ENCODE measurements around the gene PHLDA1. TPM values are rescaled to one million over a fixed set of nuclear protein-coding genes. Genes with fewer than 3 reads are reported as not detected.

PHLDA1 gene
- total RNA-seq, 1 donor from 2014 or later: 16.2 TPM

DNA sequence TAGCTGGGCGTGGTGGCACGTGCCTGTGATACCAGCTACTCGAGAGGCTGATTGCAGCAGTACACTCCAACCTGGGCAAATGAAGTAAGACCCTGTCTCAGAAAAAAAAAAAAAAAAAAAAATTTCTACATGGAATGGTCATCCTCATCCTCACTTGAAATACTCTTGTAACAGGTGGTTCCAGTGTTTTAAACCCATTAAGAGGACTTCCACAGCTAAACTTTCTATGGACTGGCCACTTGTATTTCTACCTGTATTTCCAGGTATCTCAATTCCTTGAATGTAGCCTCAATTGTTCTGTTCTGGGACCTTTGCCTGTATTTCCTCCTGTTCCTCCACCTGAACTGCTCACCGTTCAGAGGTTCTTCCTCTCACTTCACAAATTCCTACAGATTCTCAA lies 11.8 kb upstream of the PHLDA1 start:
- TF ChIP-seq, protein P1, sequence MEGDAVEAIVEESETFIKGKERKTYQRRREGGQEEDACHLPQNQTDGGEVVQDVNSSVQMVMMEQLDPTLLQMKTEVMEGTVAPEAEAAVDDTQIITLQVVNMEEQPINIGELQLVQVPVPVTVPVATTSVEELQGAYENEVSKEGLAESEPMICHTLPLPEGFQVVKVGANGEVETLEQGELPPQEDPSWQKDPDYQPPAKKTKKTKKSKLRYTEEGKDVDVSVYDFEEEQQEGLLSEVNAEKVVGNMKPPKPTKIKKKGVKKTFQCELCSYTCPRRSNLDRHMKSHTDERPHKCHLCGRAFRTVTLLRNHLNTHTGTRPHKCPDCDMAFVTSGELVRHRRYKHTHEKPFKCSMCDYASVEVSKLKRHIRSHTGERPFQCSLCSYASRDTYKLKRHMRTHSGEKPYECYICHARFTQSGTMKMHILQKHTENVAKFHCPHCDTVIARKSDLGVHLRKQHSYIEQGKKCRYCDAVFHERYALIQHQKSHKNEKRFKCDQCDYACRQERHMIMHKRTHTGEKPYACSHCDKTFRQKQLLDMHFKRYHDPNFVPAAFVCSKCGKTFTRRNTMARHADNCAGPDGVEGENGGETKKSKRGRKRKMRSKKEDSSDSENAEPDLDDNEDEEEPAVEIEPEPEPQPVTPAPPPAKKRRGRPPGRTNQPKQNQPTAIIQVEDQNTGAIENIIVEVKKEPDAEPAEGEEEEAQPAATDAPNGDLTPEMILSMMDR (IDR thresholded peaks at IDR 0.05): no peak
- ATAC-seq (no peak), DNase-seq (no peak)
- Histone ChIP-seq H3K27ac (no peak overlapping the region), H3K4me3 (no peak overlapping the region), H3K4me1 (no peaks in the 10 kb centered on the region), H3K9me3 (no peaks in the 10 kb centered on the region), H3K27me3 (no peaks in the 10 kb centered on the region), H3K36me3 (peaks cover 34% of the 10 kb centered on the region)
- intact Hi-C loops (cut with DNase I): no loop called here

DNA sequence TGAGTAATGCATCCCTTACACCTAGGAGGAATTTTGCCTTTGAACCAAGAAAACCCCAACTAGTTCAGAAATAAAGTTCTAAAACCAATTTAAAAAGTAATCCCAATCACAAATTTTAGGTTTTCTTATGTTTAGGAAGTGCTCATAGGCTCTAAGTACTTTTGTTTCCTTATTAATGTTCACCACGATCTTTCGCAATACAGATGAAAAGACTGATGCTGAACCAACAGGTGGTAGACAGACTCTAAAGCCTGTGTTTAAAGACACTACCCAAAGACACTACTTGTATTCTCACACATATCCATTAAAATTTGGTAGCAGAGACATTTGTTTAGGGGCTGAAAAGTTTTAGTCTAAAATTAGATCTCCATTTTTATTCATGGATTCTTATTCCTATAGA lies 10.6 kb upstream of the PHLDA1 start:
- intact Hi-C loops (cut with DNase I): no loop called here
- Histone ChIP-seq H3K4me1 (no peaks in the 10 kb centered on the region), H3K4me3 (no peak overlapping the region), H3K9me3 (no peaks in the 10 kb centered on the region), H3K27me3 (no peaks in the 10 kb centered on the region), H3K36me3 (peaks cover 22% of the 10 kb centered on the region), H3K27ac (no peak overlapping the region)
- TF ChIP-seq, protein P1 (IDR thresholded peaks at IDR 0.05): no peak
- DNase-seq: no peak
- ATAC-seq: no peak

DNA sequence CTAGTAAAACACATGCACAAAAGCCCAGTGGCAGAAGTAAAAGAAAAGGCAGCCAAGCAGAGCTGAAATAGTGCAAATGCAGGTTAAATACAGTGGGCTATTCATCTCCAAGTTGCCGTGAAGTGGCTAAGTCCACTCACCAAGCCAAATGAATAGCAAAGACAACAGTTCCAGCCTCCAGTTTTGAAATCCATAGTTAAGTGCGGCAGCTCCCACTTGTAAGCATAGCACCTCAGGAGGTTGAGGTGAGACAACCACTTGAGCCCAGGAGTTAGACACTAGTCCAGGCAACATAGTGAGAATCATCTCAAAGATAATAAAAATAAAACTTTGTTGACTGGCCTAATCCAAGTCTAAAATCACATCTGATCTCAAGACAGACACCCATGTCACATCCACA lies 9.8 kb upstream of the PHLDA1 start:
- no peak overlapping the region for H3K4me3 ChIP-seq
- H3K27me3 ChIP-seq: no peaks in the 10 kb centered on the region
- DNase-seq: no peak
- no peaks in the 10 kb centered on the region for H3K4me1 ChIP-seq
- TF ChIP-seq, protein P1 (IDR thresholded peaks at IDR 0.05): no peak
- no peaks in the 10 kb centered on the region for H3K9me3 ChIP-seq
- peak; percentile 42 for ATAC-seq
- no peak overlapping the region for H3K27ac ChIP-seq
- intact Hi-C loops (cut with DNase I): no loop called here
- H3K36me3 ChIP-seq: peaks cover 22% of the 10 kb centered on the region

DNA sequence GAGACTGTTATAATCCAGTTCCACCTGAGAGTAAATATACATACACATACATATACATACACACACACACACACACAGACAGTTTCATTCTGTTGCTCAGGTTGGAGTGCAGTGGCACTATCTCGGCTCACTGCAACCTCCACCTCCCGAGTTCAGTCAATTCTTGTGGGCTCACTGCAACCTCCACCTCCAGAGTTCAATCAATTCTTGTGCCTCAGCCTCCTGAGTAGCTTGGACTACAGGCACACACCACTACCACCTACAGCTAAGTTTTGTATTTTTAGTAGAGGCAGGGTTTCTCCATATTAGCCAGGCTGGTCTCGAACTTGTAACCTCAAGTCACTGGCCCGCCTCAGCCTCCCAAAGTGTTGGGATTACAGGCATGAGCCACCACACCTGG lies 8.9 kb upstream of the PHLDA1 start:
- intact Hi-C loops (cut with DNase I): no loop called here
- Histone ChIP-seq H3K4me1 (no peaks in the 10 kb centered on the region), H3K27me3 (no peaks in the 10 kb centered on the region), H3K27ac (no peak overlapping the region), H3K4me3 (no peak overlapping the region), H3K9me3 (no peaks in the 10 kb centered on the region), H3K36me3 (peaks cover 22% of the 10 kb centered on the region)
- TF ChIP-seq, protein P1 (IDR thresholded peaks at IDR 0.05): no peak
- DNase-seq (peak; percentile 16), ATAC-seq (no peak)

DNA sequence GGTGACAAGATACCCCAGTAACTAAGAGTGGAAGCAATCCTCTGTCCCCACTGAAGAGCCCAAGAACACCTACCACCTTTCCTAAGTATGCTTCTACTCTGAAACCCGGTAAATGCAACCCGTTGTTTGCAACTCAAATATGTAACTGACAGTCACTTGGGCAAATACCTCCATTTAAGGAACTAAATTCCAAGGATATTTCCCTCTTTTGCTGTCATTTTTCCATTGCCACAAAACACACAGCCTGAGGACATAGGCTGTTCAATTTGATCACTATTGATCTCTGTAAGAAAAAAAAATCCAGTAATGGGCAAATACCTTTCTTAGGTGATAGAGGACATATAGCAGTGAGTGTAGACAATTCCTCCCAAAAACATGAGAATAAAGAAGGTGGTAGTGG lies 6.6 kb upstream of the PHLDA1 start:
- DNase-seq (no peak), ATAC-seq (no peak)
- intact Hi-C loops (cut with DNase I): loop anchor here (10.0 kb wide), 1 partner anchor 513 kb away; no protein-coding TSS in a partner anchor
- H3K4me1 ChIP-seq: no peaks in the 10 kb centered on the region
- H3K4me3 ChIP-seq: no peak overlapping the region
- TF ChIP-seq, protein P1 (IDR thresholded peaks at IDR 0.05): no peak
- no peaks in the 10 kb centered on the region for H3K27me3 ChIP-seq
- H3K9me3 ChIP-seq: no peaks in the 10 kb centered on the region
- peaks cover 6% of the 10 kb centered on the region for H3K36me3 ChIP-seq
- H3K27ac ChIP-seq: no peak overlapping the region
